Pons (tissue), 1 donor: Measurements from ENCODE around the gene DAB1.
A peak's percentile ranks its signal among the peaks of the same experiment; 100 is the strongest.

Experiments
- DNase-seq: peaks from one replicate; pipeline ENCODE4 v3.0.0-alpha.2; 2016; ENCODE audit warnings: low spot score

DAB1 gene

DNA sequence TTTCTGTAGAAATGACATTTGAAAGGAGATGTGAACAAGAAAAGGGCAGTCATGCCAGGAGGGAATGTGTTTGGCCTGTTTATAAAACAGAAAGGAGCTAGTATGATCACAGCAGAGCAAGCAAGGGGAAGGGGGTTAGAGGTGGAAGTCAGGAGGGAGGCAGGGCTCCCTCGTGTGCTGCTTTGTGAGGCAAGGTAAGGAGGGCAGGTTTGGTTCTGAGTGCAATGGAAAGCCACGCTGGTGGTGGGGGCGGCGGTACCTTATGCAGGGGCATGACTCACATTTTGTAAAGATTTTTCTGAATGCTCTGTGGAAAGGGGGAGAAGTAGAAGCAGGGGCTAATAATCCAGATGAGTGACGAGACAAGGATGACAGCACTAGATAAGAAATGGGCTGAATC is 260.5 kb downstream of the DAB1 start:
- no peak for DNase-seq

DNA sequence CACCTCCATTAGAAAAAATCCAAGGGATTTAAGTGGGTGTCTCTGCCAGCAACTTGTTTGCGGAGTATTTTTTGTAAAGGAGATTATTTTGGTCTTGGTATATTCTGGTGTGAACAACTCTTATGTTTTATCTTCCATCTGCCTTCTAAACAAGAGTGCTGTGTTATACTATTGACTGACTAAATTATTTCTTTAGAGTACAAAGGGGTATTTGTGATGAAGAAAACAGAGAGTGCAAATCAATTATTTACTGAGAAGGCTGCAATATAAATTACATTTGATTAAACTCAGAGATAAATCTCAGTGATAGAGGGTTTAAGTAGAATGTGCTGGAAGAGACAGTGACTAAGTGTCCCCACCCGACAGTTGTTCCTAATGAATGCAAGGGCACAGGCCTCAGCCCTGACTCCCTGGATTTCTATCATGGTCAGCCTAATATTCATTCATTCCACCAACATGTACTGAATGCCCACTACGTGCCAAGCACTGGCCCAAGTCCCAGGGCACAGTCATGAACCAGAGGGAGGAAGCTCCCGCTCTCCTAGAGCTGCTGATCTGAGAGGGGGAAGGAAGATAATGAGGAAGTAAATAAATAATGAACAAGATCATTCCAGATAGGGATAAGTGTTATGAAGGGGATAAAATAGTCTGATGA is 261.1 kb downstream of the DAB1 start:
- peak; percentile 75 for DNase-seq

DNA sequence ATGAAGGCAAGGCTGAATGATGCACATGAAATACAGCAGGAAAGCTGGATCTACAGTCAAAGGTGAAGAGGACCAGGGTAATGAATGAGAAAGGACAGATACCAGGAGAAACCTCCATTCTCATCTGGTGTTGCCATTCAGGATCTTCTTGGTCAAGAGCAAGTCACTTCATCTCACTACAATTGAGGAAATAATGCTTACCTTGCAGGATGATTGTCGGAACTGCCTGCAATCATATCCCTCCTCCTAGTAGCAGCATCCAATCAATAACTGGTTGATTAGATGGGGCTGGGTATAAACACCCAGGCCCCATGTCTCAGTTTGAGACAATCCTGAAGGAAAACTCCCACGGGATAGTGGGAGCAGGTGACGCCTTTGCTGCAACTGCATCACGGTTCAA is 263.3 kb downstream of the DAB1 start:
- no peak for DNase-seq

DNA sequence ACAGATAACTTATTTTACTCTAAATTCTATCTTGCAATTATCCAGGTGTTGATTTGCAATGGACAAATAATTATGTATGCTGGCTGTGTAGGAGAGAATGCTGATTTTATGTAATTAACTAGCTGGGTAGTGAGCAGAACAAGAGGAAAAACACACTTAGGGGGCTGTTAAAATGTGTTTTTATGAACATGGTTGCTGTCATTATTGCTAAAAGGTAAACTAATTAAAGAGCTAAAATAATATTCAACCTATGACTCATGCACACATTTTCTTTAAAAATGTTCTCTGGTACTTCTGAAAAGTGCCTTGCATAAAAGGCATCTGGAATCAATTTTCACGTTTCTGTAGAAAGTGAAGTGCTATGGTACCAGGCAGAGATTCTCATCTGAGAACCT is 265.3 kb downstream of the DAB1 start:
- DNase-seq, result no peak

DNA sequence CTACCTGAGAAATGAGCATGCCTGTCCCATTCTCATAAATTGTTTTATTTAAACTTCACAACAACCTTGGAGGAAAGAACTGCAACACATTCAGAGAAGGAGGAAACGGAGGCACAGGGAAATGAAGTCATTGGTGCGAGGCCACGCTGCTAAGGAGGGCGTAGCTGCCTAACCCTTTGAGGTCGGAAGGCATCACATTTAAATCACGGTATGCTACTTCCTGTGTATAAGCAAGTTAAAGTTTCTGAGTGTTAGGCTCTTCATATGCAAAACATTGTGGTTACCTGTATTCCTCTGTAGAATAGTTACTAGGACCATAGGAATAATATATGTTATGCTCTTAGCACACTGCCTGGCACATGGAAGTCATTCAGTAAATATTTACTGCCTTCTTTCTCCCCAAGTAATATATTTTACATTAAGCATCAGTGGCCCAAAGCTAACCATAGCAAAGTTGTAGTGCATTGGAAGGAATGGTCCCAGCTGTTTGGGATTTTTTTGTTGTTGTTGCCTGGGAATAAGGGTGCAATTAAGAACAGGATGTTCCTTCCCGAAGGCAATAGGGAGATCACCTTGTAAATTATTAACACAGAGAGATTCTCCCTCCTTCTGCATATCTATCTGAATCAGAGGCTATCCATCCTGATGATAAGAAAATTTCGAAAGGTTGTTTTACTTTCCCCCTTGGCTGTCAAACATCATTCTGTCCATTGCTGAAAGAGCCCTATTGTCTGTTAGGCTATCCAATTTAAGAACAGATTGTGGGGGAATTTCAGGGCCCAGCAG is 265.8 kb downstream of the DAB1 start:
- no peak for DNase-seq

DNA sequence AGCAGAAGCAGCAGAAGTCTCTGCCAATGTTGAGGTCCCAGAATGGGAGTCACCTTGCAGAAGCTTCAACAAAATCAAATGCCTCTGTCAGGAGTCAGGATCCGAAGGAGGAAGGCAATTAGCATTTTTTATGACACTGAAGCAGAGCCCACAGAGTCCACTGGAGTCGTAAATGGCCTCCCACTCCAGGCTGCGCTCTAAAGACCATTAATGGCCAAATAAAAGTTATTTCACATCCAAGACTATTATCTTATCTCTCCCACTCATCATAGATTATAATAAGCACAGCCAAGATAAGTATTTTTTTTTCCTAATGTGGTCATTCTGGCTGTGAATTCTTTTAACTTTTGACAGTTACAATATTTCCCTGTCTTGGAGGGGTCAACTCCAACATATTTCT is 267.0 kb downstream of the DAB1 start:
- no peak for DNase-seq

DNA sequence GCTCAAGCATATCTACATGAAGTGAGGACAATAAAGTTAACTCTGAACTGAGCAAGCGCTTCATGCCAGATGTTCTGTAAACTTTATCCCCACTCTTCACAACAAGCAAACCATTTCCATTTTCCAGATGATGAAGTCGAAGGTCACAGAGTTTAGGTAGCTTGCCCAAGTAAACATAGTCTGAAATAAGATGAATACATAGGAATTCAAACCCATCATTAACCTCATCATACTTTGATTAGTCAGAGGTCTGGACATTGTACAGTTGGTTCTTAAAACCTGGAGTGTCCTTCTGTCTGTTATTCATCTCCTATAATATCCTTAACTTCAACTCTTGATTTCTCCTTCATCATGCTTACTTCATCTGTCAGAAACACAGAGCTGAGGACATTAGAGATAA is 277.8 kb downstream of the DAB1 start:
- no peak for DNase-seq

DNA sequence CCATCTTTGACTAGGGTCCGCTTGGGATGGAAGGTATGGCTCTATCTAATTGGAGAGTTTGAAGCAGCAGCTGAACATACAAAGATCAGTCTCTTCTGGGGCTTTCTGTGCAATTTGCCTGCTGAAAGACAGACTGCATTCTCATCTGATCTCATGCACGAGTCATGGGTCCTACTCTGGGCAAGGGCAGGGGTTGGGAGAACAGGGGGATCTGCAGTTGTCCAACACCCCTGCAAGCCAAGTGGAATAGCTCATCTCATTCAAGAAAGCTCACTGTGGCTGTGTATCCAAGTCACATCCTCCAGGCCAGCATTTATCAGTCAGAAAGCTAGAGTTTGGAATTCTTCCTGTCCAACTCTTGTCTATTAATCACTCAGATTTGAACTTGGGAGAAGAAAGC is 280.9 kb downstream of the DAB1 start:
- no peak for DNase-seq

DNA sequence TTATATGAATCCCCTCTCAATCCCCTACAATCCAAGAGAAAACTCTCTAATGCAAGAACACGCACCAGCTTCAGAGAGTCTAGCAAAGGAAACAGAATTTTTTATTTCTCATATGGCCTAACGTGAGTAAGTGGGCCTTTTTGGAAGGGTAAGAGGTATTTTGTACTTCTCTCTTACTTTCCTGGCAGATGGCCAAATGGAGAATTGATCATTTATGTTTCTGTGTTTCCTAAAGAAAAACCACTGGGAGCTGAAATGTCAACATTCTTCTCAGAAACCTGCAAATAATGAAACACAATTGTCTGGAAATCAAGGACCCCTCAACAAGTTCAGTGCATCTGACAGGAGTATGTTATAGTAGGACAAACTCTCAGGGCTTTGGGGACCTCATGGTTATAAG is 281.7 kb downstream of the DAB1 start:
- no peak for DNase-seq

DNA sequence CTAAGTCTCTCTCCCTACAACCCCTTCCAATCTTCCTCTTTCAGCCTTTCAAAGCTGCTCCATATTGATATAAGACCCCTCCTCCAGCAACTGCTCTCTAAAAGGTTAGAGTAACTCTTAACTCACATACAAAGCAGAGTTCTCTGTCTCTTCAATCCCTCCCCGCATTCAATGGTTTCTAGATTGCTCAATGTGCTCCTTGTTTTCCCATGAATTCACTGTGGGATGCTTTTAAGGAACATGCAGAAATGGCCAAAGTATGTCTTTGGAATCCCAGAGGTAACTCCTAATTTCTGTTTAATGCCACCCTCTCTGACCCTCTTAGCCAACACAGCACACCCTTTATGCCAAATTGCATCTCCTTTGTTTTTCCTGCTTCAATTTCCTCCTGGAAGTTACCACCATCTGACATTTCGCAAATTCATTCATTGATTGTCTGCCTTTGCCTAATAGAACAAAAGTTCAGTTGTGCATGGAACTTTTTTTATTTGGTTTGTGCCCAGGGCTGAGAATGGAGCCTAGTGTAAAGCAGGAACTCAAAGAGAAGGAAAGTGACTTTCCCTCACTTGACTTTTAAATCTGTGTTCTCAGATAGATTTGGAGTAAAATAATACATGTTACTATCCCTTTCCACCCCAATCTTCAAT is 285.3 kb downstream of the DAB1 start:
- peak; percentile 49 for DNase-seq

DNA sequence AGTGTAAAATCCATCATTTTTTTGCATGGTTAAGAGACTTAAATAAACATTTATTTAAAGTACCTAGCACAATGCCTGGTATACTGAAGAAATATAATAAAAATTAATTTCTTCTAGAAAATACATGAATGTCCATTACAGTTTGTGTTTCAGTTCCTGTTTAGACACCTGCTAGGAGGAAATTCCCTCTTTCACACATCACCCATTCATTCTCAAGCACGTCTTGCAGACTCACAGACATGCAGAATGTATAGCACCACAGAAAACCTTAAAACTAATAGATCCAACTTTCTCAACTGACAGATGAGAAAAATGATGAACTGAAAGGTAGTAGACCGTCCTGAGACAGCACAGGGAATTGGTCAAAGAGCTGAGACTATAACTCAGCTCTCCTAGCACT is 285.9 kb downstream of the DAB1 start:
- DNase-seq, result no peak

DNA sequence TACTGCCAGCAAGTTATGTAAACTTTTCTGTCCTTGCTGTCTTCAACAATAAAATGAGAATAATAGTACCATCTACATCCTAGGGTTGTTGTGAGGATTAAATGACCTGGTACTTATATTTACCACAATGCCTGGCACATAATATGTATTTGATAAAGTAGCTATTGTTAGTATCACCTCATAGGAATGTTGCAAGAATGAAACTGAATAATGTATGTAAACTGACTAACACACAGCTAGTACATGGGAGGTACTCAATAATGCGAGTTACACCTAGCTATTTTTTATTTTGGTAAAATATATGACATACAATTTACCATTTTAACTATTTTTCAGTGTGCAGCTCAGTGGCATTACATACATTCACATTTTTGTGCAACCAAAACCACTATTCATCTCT is 289.1 kb downstream of the DAB1 start:
- DNase-seq, result no peak

DNA sequence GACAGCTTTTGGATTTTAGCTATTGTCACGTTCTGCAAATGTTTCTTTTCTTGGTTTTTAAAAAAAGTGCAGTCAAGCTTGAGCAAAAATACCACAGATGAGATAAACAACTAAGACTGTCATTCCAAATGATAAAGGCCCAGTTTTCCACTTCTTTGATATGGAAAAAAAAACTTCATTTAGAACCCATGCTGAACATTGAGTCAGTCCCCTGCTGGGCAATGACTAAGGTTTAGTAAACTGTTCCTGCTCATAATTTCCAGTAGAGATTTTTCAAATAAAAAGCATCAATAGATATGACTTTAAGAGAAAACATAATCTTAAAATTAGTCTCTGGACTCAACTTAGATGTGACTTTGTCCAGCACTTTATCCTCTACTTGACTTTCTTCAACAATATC is 290.2 kb downstream of the DAB1 start:
- DNase-seq, result no peak

DNA sequence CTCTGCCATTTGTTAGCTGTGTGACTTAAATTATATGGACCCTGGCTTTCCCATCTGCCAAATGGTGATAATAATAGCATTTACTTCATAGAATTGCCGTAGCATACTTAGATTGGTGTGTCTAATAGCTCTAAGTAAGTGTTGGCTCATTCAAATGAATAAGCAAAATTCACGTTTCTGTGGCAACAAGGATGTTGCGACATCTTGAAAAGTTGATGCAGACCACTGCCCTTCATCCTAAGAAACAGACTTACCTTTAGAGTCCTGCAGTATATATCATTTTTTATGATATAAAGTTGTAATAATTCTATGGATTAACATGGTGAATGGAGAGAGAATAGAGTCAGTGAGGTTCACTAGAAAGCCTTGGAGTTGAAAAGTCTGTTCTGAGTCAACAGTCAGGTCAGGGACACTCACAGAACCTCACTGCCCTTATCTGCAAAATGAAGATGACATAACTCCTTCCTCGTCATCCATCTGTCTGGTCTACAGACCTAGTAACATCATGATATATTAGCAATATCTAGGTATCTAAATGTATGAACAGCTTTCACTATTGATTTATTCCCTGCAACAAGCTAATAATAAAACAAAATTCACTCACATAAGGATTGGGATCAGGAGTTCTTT is 290.8 kb downstream of the DAB1 start:
- DNase-seq, result no peak

DNA sequence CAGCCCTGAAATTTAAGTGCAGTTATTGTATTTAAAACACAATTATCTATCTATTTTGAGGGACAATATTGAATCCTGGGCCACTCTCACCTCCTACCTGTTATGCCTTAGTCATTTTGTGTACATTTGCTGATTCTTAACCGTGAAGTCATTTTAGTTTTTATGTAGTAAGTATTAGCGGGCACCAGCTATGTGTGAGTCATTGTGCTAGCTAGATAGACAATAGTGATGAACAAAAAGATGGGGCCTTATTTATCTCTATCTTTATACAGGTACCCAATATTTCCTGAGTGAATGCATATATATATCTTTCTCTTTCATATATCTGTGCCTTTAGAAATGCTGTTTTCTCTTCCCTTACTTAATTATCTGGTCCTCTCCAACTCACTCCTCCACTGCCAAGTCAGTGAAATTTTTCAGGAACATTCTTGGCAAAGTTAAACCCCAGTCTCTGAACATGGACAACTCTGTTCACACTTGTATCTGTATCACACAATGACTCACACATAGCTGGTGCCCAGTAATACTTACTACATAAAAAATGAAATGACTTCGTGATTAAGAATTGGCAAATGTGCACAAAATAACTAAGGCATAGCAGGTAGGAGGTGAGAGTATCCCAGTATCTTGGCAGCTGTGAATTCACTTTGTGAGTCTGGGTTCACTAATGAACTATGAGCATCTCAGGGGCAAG is 292.0 kb downstream of the DAB1 start:
- DNase-seq, result no peak

DNA sequence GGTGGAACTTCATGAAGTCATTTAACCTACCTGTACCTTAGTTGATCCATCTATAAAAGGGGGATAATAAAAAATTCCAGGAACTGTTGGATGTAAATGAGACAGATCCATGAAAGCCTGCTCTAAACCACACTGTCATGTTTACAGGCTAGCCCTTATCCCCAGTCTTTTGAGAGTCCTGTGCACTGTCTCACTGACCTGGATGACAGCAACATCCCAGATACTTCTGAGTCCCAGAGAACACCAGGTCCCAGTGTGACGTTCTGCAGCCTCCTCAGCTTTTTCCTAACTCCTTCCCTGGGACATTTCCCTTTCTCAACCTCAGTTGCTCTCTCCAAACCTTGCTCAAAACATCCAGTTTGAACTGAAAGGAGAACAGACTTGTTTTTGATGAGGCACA is 292.6 kb downstream of the DAB1 start:
- DNase-seq, result no peak

DNA sequence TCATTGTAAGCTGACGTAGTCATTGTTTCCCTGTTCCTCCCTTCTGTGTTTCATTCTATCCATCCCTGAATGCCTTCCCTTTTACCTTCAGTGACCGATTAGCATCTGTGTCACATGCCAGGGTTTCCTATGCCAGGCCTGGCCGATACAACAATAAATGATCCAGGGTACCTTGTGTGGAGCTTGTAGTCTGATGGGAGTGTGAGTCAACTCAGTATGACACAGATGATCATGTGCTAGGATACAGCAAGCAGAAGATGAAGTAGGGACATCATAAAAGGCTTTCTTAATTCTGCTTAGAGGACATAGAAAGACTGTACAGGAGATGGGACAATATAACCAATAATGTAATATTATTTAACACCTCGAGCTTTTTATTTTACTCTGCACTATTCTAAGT is 294.0 kb downstream of the DAB1 start:
- DNase-seq, result no peak

DNA sequence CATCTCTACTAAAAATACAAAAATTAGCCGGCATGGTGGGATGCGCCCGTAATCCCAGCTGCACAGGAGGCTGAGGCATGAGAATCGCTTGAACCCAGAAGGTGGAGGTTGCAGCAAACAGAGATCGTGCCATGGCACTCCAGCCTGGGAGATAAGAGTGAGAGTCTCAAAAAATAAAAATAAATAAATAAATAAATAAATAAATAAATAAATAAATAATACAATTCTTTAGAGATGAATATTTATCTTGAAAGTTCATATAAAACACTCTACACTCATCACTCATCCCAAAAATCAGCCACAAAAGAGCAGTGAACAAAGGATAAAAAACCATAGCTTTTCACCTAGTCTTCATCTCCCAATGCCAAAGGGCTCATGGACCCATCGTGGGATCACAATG is 295.9 kb downstream of the DAB1 start:
- no peak for DNase-seq

DNA sequence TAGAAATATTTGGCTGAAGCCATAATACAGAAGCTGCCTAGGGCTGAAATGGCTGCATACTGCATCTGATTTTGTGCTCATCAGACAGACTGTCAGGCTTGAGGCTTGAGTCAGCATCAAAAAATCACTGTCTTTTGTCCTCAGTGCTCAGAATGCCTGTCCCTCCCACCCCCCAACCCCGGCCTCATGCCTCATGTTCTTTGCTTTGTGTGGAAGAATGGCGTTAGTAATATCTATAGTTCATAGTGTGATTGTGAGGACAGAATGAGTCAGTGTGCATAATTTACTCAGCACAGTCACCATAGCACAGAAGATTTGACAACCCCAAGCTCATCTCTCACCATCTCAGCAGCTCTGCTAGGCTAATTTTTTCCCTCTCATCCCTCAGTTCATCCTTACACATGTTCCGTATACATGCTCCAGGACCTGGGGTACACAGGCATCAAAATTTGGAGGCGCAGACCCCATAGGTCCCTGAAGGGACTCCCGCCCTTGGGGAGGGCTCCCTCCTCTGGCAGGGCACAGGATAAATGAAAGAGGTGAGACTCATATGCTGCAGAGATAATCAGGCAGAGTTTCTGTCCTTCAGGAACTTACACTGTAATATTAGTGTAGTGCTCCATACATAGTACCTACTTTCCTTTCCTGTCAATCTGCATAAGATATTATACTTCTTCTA is 299.0 kb downstream of the DAB1 start:
- DNase-seq, result no peak

DNA sequence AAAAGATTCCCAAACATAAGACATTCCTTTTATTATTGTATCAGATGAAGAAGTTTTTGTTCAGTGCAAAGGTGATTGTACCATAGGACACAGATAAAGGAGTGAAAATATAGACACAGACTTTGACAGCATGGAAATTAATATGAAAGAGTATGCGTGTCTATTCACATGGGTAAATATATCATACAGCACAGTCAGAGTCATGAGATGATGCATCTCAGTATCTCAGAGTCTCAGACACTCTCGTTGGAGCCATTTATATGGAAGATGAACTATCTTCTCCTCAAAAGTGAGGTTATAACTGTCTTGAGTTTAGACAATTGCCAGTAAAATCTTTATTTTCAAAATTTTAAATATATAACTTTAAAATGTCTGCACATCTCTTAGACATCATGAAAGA is 299.7 kb downstream of the DAB1 start:
- no peak for DNase-seq

DNA sequence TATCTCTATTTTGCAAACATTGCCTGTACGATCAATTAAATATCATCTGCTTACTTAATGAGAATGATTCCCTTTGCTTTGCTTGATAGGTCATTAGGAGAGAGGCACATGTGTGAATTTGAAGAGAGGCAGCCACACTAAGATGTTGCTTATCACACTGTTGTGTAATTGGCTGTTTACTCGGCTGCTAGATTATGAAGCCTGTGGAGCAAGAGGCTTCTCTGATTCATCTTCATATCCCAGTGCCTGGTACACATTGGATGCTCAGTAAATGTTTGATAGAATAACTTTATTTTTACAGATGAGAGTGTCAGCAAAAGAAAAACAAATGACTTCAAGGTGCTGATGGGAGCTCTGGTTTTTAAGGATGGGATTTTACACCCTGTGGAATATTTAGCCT is 301.8 kb downstream of the DAB1 start:
- DNase-seq, result no peak
